Endothelial cell (in vitro differentiated cells): ENCODE results near the gene HYAL2. TPM values are rescaled to one million over a fixed set of nuclear protein-coding genes. Genes with fewer than 3 reads are reported as not detected.

ENCODE experiments used
- DNase-seq: peaks from one replicate; pipeline ENCODE4 v3.0.0; 2021; ENCODE audit warnings: low spot score
- H3K27ac Mint-ChIP-seq: one replicate; pipeline ENCODE4 v1.8.0; 2021; ENCODE audit warnings: mixed read lengths, inconsistent platforms; ENCODE audit not compliant: unreplicated experiment
- H3K27me3 Mint-ChIP-seq: one replicate; pipeline ENCODE4 v1.8.0; 2021; ENCODE audit warnings: mild to moderate bottlenecking, moderate library complexity, mixed read lengths, inconsistent platforms; ENCODE audit not compliant: unreplicated experiment
- H3K36me3 Mint-ChIP-seq: one replicate; pipeline ENCODE4 v1.8.0; 2021; ENCODE audit warnings: mild to moderate bottlenecking, low read depth, mixed read lengths, inconsistent platforms; ENCODE audit not compliant: unreplicated experiment
- H3K4me1 Mint-ChIP-seq: one replicate; pipeline ENCODE4 v1.8.0; 2021; ENCODE audit warnings: mild to moderate bottlenecking, mixed read lengths, inconsistent platforms; ENCODE audit not compliant: unreplicated experiment
- H3K4me3 Mint-ChIP-seq: one replicate; pipeline ENCODE4 v1.8.0; 2021; ENCODE audit warnings: mild to moderate bottlenecking, mixed read lengths, inconsistent platforms; ENCODE audit not compliant: unreplicated experiment
- H3K9me3 Mint-ChIP-seq: one replicate; pipeline ENCODE4 v1.8.0; 2021; ENCODE audit warnings: mixed read lengths, inconsistent platforms; ENCODE audit not compliant: unreplicated experiment
- total RNA-seq: library from RNA; stranded (reverse); fragmentation: NEBNext Ultra II Directional; extraction: Animal tissue kit (Norgen Biotek cat#: 25700); gene quantifications from one replicate; pipeline ENCODE4 v1.2.1, GENCODE V29; 2021; ENCODE audit not compliant: unreplicated experiment
- TF ChIP-seq, protein P1 (sequence below): fragments of 200-600 bp; sonication (generic); IDR thresholded peaks from one replicate; pipeline ENCODE4 v1.5.0; 2021; ENCODE audit warnings: antibody characterized with exemption; ENCODE audit not compliant: unreplicated experiment

Gene HYAL2
- total RNA-seq, 1 donor from 2014 or later = 214 TPM

DNA sequence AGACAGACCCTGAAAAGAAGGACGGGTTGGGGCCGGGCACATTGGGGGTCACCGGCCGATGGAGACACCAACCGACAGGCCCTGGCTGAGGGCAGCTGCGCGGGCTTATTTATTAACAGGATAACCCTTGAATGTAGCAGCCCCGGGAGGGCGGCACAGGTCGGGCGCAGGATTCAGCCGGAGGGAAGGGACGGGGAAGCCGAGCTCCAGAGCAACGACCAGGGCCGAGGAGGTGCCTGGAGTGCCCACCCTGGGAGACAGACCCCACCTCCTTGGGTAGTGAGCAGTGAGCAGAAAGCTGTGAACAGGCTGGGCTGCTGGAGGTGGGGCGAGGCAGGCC is 45.8 kb downstream of the HYAL2 start:
- peaks cover 16% of the 10 kb centered on the region for H3K27me3 Mint-ChIP-seq
- no peaks in the 10 kb centered on the region for H3K36me3 Mint-ChIP-seq
- no peak for DNase-seq
- no peak overlapping the region for H3K4me3 Mint-ChIP-seq
- H3K27ac Mint-ChIP-seq = no peak overlapping the region
- H3K4me1 Mint-ChIP-seq = peaks cover 11% of the 10 kb centered on the region
- TF ChIP-seq, protein P1, sequence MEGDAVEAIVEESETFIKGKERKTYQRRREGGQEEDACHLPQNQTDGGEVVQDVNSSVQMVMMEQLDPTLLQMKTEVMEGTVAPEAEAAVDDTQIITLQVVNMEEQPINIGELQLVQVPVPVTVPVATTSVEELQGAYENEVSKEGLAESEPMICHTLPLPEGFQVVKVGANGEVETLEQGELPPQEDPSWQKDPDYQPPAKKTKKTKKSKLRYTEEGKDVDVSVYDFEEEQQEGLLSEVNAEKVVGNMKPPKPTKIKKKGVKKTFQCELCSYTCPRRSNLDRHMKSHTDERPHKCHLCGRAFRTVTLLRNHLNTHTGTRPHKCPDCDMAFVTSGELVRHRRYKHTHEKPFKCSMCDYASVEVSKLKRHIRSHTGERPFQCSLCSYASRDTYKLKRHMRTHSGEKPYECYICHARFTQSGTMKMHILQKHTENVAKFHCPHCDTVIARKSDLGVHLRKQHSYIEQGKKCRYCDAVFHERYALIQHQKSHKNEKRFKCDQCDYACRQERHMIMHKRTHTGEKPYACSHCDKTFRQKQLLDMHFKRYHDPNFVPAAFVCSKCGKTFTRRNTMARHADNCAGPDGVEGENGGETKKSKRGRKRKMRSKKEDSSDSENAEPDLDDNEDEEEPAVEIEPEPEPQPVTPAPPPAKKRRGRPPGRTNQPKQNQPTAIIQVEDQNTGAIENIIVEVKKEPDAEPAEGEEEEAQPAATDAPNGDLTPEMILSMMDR = no peak
- no peaks in the 10 kb centered on the region for H3K9me3 Mint-ChIP-seq

DNA sequence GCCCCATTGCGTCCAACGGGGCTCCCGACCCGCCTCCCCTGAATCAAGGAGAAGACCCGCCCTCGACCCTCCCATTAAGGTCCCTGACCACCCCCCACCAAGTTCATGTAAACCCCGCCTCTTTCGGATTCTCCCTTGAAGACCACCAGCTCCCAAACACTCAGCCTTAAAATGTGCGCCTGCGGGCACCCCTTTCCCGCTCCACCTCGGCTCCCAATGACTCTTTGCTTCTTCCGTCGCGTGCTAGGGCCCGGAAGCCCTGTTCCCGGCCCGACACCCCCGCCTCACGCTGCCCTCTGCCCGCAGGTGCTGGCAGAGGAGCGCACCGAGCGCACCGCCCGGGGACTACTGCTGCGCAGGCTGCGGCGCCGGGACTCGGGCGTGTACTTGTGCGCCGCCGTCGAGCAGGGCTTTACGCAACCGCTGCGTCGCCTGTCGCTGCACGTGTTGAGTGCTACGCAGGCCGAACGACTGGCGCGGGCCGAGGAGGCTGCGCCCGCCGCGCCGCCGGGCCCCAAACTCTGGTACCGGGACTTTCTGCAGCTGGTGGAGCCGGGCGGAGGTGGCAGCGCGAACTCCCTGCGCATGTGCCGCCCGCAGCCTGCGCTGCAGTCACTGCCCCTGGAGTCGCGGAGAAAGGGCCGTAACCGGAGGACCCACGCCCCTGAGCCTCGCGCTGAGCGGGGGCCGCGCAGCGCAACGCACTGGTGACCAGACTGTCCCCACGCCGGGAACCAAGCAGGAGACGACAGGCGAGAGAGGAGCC is 46.4 kb downstream of the HYAL2 start:
- H3K4me3 Mint-ChIP-seq = peak overlapping the region; percentile 69
- peaks cover 19% of the 10 kb centered on the region for H3K27me3 Mint-ChIP-seq
- no peak overlapping the region for H3K27ac Mint-ChIP-seq
- no peaks in the 10 kb centered on the region for H3K36me3 Mint-ChIP-seq
- peaks cover 16% of the 10 kb centered on the region for H3K4me1 Mint-ChIP-seq
- TF ChIP-seq, protein P1 = no peak
- no peaks in the 10 kb centered on the region for H3K9me3 Mint-ChIP-seq
- DNase-seq = no peak

DNA sequence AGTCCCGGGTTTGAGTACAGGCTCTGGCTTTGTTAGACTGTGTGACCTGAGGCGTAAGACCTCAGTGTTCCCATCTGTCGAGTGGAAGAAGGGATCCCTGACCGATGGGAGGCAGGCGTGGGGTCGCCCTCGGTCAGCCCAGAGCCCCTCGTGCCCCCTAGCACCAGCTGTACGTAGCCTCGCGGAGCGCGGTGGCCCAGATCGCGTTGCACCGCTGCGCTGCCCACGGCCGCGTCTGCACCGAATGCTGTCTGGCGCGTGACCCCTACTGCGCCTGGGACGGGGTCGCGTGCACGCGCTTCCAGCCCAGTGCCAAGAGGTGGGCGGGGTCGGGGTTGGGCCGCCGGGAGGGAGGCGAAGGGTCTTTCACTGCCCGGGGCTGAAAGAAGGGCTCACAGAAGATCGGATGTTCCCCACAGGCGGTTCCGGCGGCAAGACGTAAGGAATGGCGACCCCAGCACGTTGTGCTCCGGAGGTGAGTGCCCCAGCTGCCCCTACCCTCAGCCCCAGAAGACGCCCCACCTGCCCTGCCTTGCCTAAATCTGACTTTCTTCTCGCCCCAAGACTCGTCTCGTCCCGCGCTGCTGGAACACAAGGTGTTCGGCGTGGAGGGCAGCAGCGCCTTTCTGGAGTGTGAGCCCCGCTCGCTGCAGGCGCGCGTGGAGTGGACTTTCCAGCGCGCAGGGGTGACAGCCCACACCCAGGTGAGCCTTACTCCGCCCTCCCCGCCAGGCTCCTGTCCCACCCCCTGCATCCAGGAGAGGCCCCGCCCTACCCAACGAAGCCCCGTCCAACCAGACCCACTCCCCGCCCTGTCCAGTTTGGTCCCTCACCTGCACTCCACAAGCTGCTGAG is 47.2 kb downstream of the HYAL2 start:
- Mint-ChIP-seq H3K27ac (peak overlapping the region; percentile 42), H3K27me3 (peaks cover 19% of the 10 kb centered on the region), H3K4me1 (peaks cover 16% of the 10 kb centered on the region), H3K4me3 (peak overlapping the region; percentile 25), H3K36me3 (no peaks in the 10 kb centered on the region), H3K9me3 (no peaks in the 10 kb centered on the region)
- TF ChIP-seq, protein P1 = no peak
- DNase-seq = no peak

DNA sequence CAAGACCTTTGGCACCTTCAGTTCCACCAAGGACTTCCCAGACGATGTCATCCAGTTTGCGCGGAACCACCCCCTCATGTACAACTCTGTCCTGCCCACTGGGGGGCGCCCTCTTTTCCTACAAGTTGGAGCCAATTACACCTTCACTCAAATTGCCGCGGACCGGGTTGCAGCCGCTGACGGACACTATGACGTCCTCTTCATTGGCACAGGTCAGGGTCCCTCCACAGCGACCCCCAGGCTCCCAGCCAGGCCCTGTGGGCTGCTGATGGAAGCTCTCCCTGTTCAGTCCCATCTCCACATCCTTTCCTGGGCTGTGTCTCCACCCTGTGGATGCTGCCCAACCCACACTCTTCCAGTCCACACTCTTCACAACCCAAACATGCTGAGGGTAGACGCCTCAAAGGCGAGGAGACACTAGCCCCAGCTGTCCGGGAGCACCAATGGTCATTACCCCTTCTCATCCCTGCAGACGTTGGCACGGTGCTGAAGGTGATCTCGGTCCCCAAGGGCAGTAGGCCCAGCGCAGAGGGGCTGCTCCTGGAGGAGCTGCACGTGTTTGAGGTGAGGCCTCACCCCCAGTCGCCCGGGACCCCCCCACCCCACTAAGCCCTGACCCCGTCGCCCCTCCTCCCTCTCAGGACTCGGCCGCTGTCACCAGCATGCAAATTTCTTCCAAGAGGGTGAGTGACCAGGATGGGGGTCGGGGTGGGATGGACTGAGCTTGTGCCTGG is 48.0 kb downstream of the HYAL2 start:
- H3K4me1 Mint-ChIP-seq = peaks cover 16% of the 10 kb centered on the region
- H3K27me3 Mint-ChIP-seq = peaks cover 21% of the 10 kb centered on the region
- H3K36me3 Mint-ChIP-seq = no peaks in the 10 kb centered on the region
- H3K4me3 Mint-ChIP-seq = peak overlapping the region; percentile 56
- peak; percentile 74 for DNase-seq
- no peaks in the 10 kb centered on the region for H3K9me3 Mint-ChIP-seq
- peak overlapping the region; percentile 52 for H3K27ac Mint-ChIP-seq
- TF ChIP-seq, protein P1 = peak; percentile 93
